HG02678 (cell line): ENCODE data around the gene CYP4Z1.
"Not testable (repeated sequence)": the region's sequence is repeated elsewhere in the genome, so short reads cannot be mapped to it uniquely, and the experiment has no call there.

Source experiments
- ATAC-seq: cut with Tn5 transposase; IDR thresholded peaks from one replicate; pipeline ENCODE4 v1.9.1; 2021; ENCODE audit warnings: mild to moderate bottlenecking, moderate library complexity; ENCODE audit not compliant: unreplicated experiment

Gene CYP4Z1

GRCh38 chr1:47128221-47128620 is 61.2 kb downstream of the CYP4Z1 start:
- no peak for ATAC-seq

- not testable (repeated sequence) for ATAC-seq
These were observed 61.8 kb downstream of the CYP4Z1 start for GRCh38 chr1:47128854-47129253.

- ATAC-seq, result not testable (repeated sequence)
These were observed 62.6 kb downstream of the CYP4Z1 start for GRCh38 chr1:47129489-47130230.

DNA sequence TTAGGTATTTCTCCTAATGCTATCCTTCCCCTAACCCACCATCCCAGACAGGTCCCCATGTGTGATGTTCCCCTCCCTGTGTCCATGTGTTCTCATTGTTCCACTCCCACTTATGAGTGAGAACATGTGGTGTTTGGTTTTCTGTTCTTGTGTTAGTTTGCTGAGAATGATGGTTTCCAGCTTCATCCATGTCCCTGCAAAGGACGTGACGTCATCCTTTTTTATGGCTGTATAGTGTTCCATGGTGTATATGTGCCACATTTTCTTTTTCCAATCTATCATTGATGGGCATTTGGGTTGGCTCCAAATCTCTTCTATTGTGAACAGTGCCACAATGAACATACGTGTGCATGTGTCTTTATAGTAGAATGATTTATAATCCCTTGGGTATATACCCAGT is 65.6 kb downstream of the CYP4Z1 start:
- ATAC-seq, result not testable (repeated sequence)

- ATAC-seq, result no peak
These were observed 70.2 kb downstream of the CYP4Z1 start, which contains the start of gene CYP4A22 for GRCh38 chr1:47137198-47137597. CYP4A22 (plus strand) TSS chr1:47137441; CDS start chr1:47137486, 45 bp downstream.

DNA sequence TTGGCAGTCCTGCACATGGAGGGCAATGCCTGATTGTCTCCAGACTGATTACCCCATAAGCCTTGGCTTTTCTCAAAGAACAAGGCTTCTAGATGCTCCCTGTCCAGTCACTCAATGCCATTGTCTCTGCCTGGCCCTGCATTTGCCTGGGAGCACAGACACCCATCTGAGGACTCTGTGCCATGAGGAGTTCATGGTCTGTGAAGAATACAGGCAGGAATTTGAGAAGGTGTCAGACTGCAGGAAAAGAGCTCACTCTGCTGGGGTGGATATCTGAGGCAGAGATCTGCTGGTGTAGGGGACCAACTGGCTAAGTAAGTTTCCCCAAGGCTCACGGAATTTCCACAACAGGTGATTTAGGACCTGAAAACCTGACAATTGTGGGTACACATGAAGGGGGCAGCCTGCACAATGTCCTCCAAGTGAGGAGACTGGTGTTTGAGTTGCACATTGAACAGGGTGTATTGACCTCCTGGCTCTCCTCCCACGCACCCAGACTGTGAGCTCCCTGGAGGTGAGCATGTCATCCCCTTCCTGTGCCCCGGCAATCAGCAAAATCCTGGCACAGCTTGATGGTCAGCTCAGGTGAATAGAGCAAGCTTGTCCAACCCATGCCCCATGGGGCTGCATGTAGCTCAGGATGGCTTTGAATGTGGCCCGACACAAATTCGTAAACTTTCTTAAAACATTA is 71.0 kb downstream of the CYP4Z1 start:
- no peak for ATAC-seq

DNA sequence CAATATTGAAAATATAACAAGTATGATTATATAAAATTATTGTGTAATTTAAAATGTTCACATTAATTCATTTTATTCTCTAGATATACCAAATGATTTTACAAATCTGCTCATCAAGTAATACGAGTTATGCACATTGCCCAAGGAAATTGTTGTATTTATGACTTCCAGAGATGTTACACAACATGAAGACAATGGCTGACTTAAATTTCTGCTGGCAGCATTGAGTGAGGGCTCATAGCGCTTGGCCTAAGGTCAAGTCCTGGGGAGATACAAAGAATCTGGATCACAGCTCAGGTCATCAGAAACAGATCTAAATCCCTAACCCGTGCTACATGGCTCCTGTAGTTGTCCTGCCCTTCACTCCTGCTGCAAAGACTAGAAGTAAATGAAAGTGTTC is 73.3 kb downstream of the CYP4Z1 start:
- ATAC-seq, result not testable (repeated sequence)

GRCh38 chr1:47143654-47144053 is 76.6 kb downstream of the CYP4Z1 start:
- not testable (repeated sequence) for ATAC-seq

GRCh38 chr1:47146495-47146894 is 79.5 kb downstream of the CYP4Z1 start:
- ATAC-seq, result not testable (repeated sequence)

- ATAC-seq, result no peak
These were observed 80.2 kb downstream of the CYP4Z1 start for GRCh38 chr1:47147047-47147785.

- not testable (repeated sequence) for ATAC-seq
These were observed 82.1 kb downstream of the CYP4Z1 start for GRCh38 chr1:47149162-47149561.

DNA sequence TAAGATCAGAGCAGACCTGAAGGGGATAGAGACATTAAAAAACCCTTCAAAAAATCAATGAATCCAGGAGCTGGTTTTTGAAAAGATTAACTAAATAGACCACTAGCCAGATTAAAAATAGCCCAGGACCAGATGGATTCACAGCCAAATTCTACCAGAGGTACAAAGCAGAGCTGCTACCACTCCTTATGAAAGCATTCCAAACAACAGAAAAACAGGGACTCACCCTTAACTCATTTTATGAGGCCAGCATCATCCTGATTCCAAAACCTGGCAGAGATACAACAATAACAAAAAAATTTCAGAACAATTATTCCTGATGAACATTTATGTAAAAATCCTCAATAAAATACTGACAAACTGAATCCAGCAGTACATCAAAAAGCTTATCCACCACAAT is 89.4 kb downstream of the CYP4Z1 start:
- ATAC-seq, result not testable (repeated sequence)

GRCh38 chr1:47157957-47158356 is 90.9 kb downstream of the CYP4Z1 start:
- not testable (repeated sequence) for ATAC-seq

- no peak for ATAC-seq
These were observed 93.7 kb downstream of the CYP4Z1 start for GRCh38 chr1:47160716-47161115.

GRCh38 chr1:47161298-47162040 is 94.4 kb downstream of the CYP4Z1 start:
- no peak for ATAC-seq

DNA sequence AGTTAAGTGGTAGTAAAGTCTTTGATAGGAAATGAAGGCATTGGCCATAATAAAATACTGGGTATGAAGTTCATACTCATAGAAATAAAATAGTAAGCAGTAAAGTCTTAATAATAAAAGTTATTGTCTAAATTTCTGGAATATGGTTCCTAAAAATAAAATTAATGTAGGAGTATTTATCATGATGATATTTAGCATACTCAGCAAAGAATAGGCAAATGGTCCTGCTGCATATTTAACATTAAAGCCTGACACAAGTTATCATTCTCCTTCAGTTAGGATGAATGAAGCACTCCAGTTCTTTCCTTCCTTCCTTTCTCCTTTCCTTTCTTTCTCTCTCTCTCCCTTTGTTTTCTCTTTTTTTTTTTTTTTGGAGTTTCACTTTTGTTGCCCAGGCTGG is 97.5 kb downstream of the CYP4Z1 start:
- ATAC-seq, result no peak
